HepG2 (cell line): ENCODE measurements around the gene TEX35. TPM values are rescaled to one million over a fixed set of nuclear protein-coding genes. Genes with fewer than 3 reads are reported as not detected.

Experiments
- ATAC-seq: fragments of 200-7000 bp; cut with Tn5 transposase; 3 replicates; pipeline ENCODE4 v1.9.1; 2020; ENCODE audit warnings: mild to moderate bottlenecking, moderate library complexity
- BruUV-seq: library from RNA; stranded (reverse); fragments of 400-500 nt; replicated peaks from 2 replicates; lab custom pipeline; 2021; lab: Mats Ljungman, UMichigan
- CTCF ChIA-PET: fragments of 300-600 bp; formaldehyde crosslinking; extraction: SDS; loops from one replicate; lab custom pipeline; 2021; ENCODE audit warnings: low total read pairs, inconsistent platforms, low intra/inter-chr PET ratio; lab: Yijun Ruan, JAX
- POLR2A ChIA-PET: fragments of 350-600 bp; sonication (Branson Sonifier 250); formaldehyde crosslinking; loops from one replicate; lab custom pipeline; 2020; ENCODE audit warnings: antibody characterized with exemption, inconsistent platforms; lab: Yijun Ruan, JAX
- DNase-seq: peaks from one replicate; pipeline ENCODE4 v3.0.0-alpha.2; 2015; ENCODE audit warnings: low spot score
- FAIRE-seq: peaks from 3 replicates; lab custom pipeline; 2011; peaks lifted over from hg19 to GRCh38; lab: Jason Lieb, UNC
- H2AFZ ChIP-seq: one replicate; pipeline ENCODE4 v1.6.1; 2011; ENCODE audit warnings: low read length, inconsistent platforms
- H3K27ac ChIP-seq: fragments of 300-600 bp; 3 replicates; pipeline ENCODE4 v1.8.0; 2011; ENCODE audit warnings: mixed run types, mild to moderate bottlenecking, mixed read lengths, low read length, inconsistent platforms; ENCODE audit not compliant: insufficient read depth; ENCODE audit errors: extremely low read length
- H3K27me3 ChIP-seq, 2 experiments: fragments of 200-600 bp in 1 of 2; 2 replicates in 1 of 2; 3 replicates in 1 of 2; pipeline versions ENCODE4 v1.6.0 to v1.8.0; 2011; ENCODE audit warnings: low read length in 2 of 2, mild to moderate bottlenecking in 2 of 2, moderate library complexity in 2 of 2, inconsistent platforms in 1 of 2; ENCODE audit not compliant: insufficient read depth in 2 of 2, control insufficient read depth in 1 of 2
- H3K36me3 ChIP-seq, 2 experiments: fragments of 200-600 bp in 1 of 2; replicated peaks in 1 of 2; 2 replicates in 1 of 2; 3 replicates in 1 of 2; pipeline versions ENCODE4 v1.5.1 to v1.8.0; 2011; ENCODE audit warnings: low read length in 2 of 2, inconsistent platforms in 1 of 2; ENCODE audit not compliant: insufficient read depth in 2 of 2, control insufficient read depth in 1 of 2
- H3K4me1 ChIP-seq: 2 replicates; pipeline ENCODE4 v1.5.1; 2012; ENCODE audit warnings: low read length, inconsistent platforms; ENCODE audit not compliant: insufficient read depth
- H3K4me2 ChIP-seq: 2 replicates; pipeline ENCODE4 v1.6.0; 2011; ENCODE audit warnings: low read depth, low read length, inconsistent platforms
- H3K4me3 ChIP-seq, 3 experiments: fragments of 200-600 bp in 1 of 3; sonication (generic), shearing (Covaris generic) in 1 of 3; replicated peaks in 1 of 3; 2 replicates each; pipeline ENCODE4 v1.5.1; 2011 to 2016; ENCODE audit warnings: low read length in 3 of 3, inconsistent platforms in 2 of 3, low read depth in 2 of 3, mild to moderate bottlenecking in 2 of 3, control low read depth in 1 of 3, mixed read lengths in 1 of 3; ENCODE audit not compliant: insufficient read depth in 1 of 3
- H3K79me2 ChIP-seq: one replicate; pipeline ENCODE4 v1.6.1; 2011; ENCODE audit warnings: low read length, inconsistent platforms; ENCODE audit not compliant: insufficient read depth
- H3K9ac ChIP-seq: 2 replicates; pipeline ENCODE4 v1.6.0; 2011; ENCODE audit warnings: mild to moderate bottlenecking, low read depth, low read length, inconsistent platforms; ENCODE audit not compliant: insufficient read depth
- H3K9me3 ChIP-seq: 2 replicates; pipeline ENCODE4 v1.5.1; 2012; ENCODE audit warnings: mild to moderate bottlenecking, low read length
- H4K20me1 ChIP-seq: 2 replicates; pipeline ENCODE4 v1.6.0; 2011; ENCODE audit warnings: inconsistent platforms, mild to moderate bottlenecking, low read length, moderate library complexity; ENCODE audit not compliant: insufficient read depth
- ADNP ChIP-seq: sonication (generic); formaldehyde crosslinking; IDR thresholded peaks from 2 replicates; pipeline ENCODE4 v1.4.0; 2020; ENCODE audit warnings: missing genetic modification reagents
- GABPB1 ChIP-seq: IDR thresholded peaks from 2 replicates; pipeline ENCODE4 v1.6.1; 2016; ENCODE audit warnings: mild to moderate bottlenecking, missing genetic modification reagents, moderate library complexity, missing compliant biosample characterization
- GZF1 ChIP-seq: sonication (generic); formaldehyde crosslinking; IDR thresholded peaks from 2 replicates; pipeline ENCODE4 v1.5.1; 2020; ENCODE audit warnings: mild to moderate bottlenecking, missing genetic modification reagents
- IRX3 ChIP-seq: sonication (generic); formaldehyde crosslinking; IDR thresholded peaks from 2 replicates; pipeline ENCODE4 v1.8.1; 2023; ENCODE audit warnings: mild to moderate bottlenecking, low read depth, missing genetic modification reagents, borderline replicate concordance
- MEIS1 ChIP-seq: sonication (generic); formaldehyde crosslinking; IDR thresholded peaks from 2 replicates; pipeline ENCODE4 v1.9.0; 2021; ENCODE audit warnings: mild to moderate bottlenecking, missing genetic modification reagents, moderate library complexity, borderline replicate concordance
- ZC3H4 ChIP-seq: sonication (generic); formaldehyde crosslinking; IDR thresholded peaks from 2 replicates; pipeline ENCODE4 v1.4.0; 2020; ENCODE audit warnings: missing genetic modification reagents, borderline replicate concordance
- ZFP82 ChIP-seq: sonication (generic); formaldehyde crosslinking; IDR thresholded peaks from 2 replicates; pipeline ENCODE4 v1.5.1; 2020; ENCODE audit warnings: mild to moderate bottlenecking, missing genetic modification reagents, borderline replicate concordance
- ZFY ChIP-seq: sonication (generic); formaldehyde crosslinking; IDR thresholded peaks from 2 replicates; pipeline ENCODE4 v1.4.0; 2020; ENCODE audit warnings: missing genetic modification reagents
- ZNF180 ChIP-seq: sonication (generic); formaldehyde crosslinking; IDR thresholded peaks from 2 replicates; pipeline ENCODE4 v1.4.0; 2020; ENCODE audit warnings: low read depth, missing genetic modification reagents, borderline replicate concordance
- ZNF563 ChIP-seq: sonication (generic); formaldehyde crosslinking; IDR thresholded peaks from 2 replicates; pipeline ENCODE4 v1.8.0; 2022; ENCODE audit warnings: mild to moderate bottlenecking, moderate library complexity, missing genetic modification reagents
- ZNF687 ChIP-seq: sonication (generic); formaldehyde crosslinking; IDR thresholded peaks from 2 replicates; pipeline ENCODE4 v1.5.1; 2020; ENCODE audit warnings: mild to moderate bottlenecking, missing genetic modification reagents, moderate library complexity
- ZNF713 ChIP-seq: sonication (generic); formaldehyde crosslinking; IDR thresholded peaks from 2 replicates; pipeline ENCODE4 v1.4.0; 2020; ENCODE audit warnings: mild to moderate bottlenecking, missing genetic modification reagents
- WGBS: methylation state at CpG from one replicate; pipeline ENCODE4 v1.1.6; 2017; ENCODE audit warnings: low lambda C conversion rate; 5-methylcytosine and 5-hydroxymethylcytosine counted together
- in situ Hi-C: cut with HindIII; loops from 2 replicates; pipeline ENCODE4 v1.10.0; 2017; ENCODE audit warnings: low pct_unique_long_range_greater_than_20kb; ENCODE audit not compliant: extremely low pct_ligation_motif_present
- intact Hi-C: fragments of 100-400 bp; cut with micrococcal nuclease; formaldehyde crosslinking; loops from one replicate; pipeline ENCODE4 v1.10.0; 2022; ENCODE audit not compliant: unreplicated experiment
- polyA plus RNA-seq, 8 experiments: library from polyadenylated mRNA; depleted of rRNA in 3 of 8; stranded (reverse) in 7 of 8; unstranded in 1 of 8; fragments of >200 nt; fragmentation: Illumina TruSeq in 4 of 8; extraction: Trizol in 4 of 8; gene quantifications; 2 replicates each; pipeline versions ENCODE4 v1.2.1 to v1.2.3, GENCODE V29; 2011 to 2016; ENCODE audit warnings: low read depth in 4 of 8, missing spikeins in 1 of 8, mixed read lengths in 1 of 8; ENCODE audit not compliant: insufficient read depth in 1 of 8
- total RNA-seq, 5 experiments: library from RNA; depleted of rRNA; stranded (reverse); fragments of >200 nt; fragmentation: Illumina TruSeq; extraction: Trizol; gene quantifications; 2 replicates each; pipeline ENCODE4 v1.2.3, GENCODE V29; 2016; ENCODE audit warnings: low read depth in 1 of 5
- TF ChIP-seq, protein P1 (sequence below): sonication (generic); formaldehyde crosslinking; IDR thresholded peaks from 2 replicates; pipeline ENCODE4 v1.4.0; 2020; ENCODE audit warnings: missing genetic modification reagents
- TF ChIP-seq, protein P2 (sequence below): sonication (generic); formaldehyde crosslinking; IDR thresholded peaks from 2 replicates; pipeline ENCODE4 v1.8.0; 2022; ENCODE audit warnings: missing genetic modification reagents, low read depth, mild to moderate bottlenecking, borderline replicate concordance

TEX35 gene
- total and polyA plus RNA-seq, 2 of the 13 experiments (the other 11 are each of a cell fraction or from before 2014, with no cell fraction given): not detected

GRCh38 chr1:178538192-178538916, 25.4 kb downstream of the TEX35 start (continued):
- TF ChIP-seq MEIS1 (0 out of 2 replicates have a peak, but pooled peaks have one; percentile 28), IRX3 (CRISPR knock-in tag) (no peak)
- TF ChIP-seq, protein P1, sequence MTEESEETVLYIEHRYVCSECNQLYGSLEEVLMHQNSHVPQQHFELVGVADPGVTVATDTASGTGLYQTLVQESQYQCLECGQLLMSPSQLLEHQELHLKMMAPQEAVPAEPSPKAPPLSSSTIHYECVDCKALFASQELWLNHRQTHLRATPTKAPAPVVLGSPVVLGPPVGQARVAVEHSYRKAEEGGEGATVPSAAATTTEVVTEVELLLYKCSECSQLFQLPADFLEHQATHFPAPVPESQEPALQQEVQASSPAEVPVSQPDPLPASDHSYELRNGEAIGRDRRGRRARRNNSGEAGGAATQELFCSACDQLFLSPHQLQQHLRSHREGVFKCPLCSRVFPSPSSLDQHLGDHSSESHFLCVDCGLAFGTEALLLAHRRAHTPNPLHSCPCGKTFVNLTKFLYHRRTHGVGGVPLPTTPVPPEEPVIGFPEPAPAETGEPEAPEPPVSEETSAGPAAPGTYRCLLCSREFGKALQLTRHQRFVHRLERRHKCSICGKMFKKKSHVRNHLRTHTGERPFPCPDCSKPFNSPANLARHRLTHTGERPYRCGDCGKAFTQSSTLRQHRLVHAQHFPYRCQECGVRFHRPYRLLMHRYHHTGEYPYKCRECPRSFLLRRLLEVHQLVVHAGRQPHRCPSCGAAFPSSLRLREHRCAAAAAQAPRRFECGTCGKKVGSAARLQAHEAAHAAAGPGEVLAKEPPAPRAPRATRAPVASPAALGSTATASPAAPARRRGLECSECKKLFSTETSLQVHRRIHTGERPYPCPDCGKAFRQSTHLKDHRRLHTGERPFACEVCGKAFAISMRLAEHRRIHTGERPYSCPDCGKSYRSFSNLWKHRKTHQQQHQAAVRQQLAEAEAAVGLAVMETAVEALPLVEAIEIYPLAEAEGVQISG (CRISPR knock-in tag): peak; percentile 65; the same call in 1 of the 2 replicates

DNA sequence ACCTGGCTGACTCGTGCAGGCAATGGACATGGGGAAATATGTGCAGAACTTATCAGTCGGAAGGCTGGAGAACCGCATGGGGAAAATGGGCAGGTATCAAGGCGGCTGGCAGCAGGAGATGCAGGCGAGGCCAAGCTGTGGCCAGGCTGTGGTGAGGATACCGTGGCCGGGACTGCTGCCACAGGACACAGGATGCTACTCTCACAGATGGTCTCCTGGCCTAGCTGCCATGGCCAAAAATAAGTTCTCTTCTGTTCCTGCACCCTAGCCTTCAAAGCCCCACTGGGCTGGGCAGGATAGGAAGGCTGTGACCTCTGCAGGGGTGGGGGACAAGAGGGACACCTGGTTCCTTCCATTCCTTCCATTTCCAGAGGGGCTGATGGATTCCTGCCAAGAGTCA, 26.4 kb downstream of the TEX35 start:
- POLR2A ChIA-PET: interaction anchor here (1.2 kb wide), 1 partner anchor 187 kb away, joined by 8 read pairs; no protein-coding TSS in a partner anchor
- Histone ChIP-seq H3K4me1 (peaks cover 62% of the 10 kb centered on the region), H3K4me2 (peak overlapping the region; percentile 89), H3K36me3 (no peaks in the 10 kb centered on the region), H3K79me2 (peaks cover 8% of the 10 kb centered on the region), H3K27me3 (no peaks in the 10 kb centered on the region; a peak in 1 of 5 replicates), H4K20me1 (no peaks in the 10 kb centered on the region), H3K27ac (no peak overlapping the region), H3K4me3 (peak overlapping the region in 2 of 3 experiments; percentile 53 to 67; a peak in 2 of 6 replicates), H2AFZ (peak overlapping the region; percentile 88), H3K9ac (0 out of 2 replicates have a peak overlapping the region, but pooled peaks have one; percentile 25), H3K9me3 (no peaks in the 10 kb centered on the region)
- 45% methylated on average over 5 of the region's 7 CpGs for WGBS
- intact Hi-C loops: loop anchor here (10.0 kb wide), 1 partner anchor 246 kb away; no protein-coding TSS in a partner anchor
- CTCF ChIA-PET: no interaction called here
- DNase-seq (no peak), ATAC-seq (no peak), FAIRE-seq (no peak)
- in situ Hi-C loops: no loop called here
- no TSS peak for BruUV-seq
- TF ChIP-seq GZF1 (CRISPR knock-in tag): no peak
- no peak for TF ChIP-seq ADNP (CRISPR knock-in tag)
- no peak for TF ChIP-seq ZNF180 (CRISPR knock-in tag)
- TF ChIP-seq ZC3H4 (CRISPR knock-in tag): no peak
- TF ChIP-seq ZNF713: no peak
- 0 out of 2 replicates have a peak, but pooled peaks have one; percentile 14 for TF ChIP-seq ZFY (CRISPR knock-in tag)
- 0 out of 2 replicates have a peak, but pooled peaks have one; percentile 6 for TF ChIP-seq GABPB1 (CRISPR knock-in tag)
- TF ChIP-seq ZFP82 (CRISPR knock-in tag): no peak
- TF ChIP-seq, protein P2, sequence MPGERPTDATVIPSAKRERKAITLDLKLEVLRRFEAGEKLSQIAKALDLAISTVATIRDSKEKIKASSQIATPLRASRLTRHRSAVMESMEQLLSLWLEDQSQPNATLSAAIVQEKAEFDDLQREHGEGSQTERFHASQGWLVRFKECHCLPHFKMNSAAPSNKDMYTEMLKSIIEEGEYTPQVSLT (CRISPR knock-in tag): no peak
- 0 out of 2 replicates have a peak, but pooled peaks have one; percentile 1 for TF ChIP-seq ZNF687 (CRISPR knock-in tag)
- TF ChIP-seq ZNF563 (CRISPR knock-in tag): no peak
